ENCODE measurements around the gene GAA. TPM values are rescaled to one million over a fixed set of nuclear protein-coding genes. Genes with fewer than 3 reads are reported as not detected.

The GAA gene
- total RNA-seq, 1 donor from 2014 or later = 47.7 TPM

DNA sequence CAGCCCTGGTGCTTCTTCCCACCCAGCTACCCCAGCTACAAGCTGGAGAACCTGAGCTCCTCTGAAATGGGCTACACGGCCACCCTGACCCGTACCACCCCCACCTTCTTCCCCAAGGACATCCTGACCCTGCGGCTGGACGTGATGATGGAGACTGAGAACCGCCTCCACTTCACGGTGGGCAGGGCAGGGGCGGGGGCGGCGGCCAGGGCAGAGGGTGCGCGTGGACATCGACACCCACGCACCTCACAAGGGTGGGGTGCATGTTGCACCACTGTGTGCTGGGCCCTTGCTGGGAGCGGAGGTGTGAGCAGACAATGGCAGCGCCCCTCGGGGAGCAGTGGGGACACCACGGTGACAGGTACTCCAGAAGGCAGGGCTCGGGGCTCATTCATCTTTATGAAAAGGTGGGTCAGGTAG, 3.6 kb downstream of the GAA start:
- no peak for DNase-seq (ENCODE audit: low read depth)

DNA sequence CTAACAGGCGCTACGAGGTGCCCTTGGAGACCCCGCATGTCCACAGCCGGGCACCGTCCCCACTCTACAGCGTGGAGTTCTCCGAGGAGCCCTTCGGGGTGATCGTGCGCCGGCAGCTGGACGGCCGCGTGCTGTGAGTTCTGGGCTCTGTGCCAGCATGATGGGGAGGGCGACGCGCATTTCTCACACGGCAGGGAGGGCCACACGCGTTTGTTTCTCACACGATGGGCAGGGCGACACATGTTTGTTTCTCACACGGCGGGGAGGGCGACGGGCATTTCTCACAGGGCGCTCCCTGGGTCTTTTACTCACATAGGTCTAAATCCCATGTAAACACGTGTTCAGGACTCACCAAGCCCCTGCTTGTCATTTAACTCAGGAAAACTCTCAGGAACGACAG, 4.4 kb downstream of the GAA start:
- Histone ChIP-seq H3K9me3 (ENCODE audit: insufficient read depth, low read depth, low read length) (no peaks in the 10 kb centered on the region), H3K27me3 (ENCODE audit: insufficient read depth, low read length) (peaks cover 5% of the 10 kb centered on the region), H4K20me1 (ENCODE audit: insufficient read depth, low read length) (peaks cover 8% of the 10 kb centered on the region), H3K4me2 (ENCODE audit: low read length) (no peak overlapping the region), H3K27ac (ENCODE audit: low read depth, low read length) (no peak overlapping the region), H3K4me1 (ENCODE audit: insufficient read depth, low read length) (peaks cover 15% of the 10 kb centered on the region), H3K9ac (ENCODE audit: low read length) (no peak overlapping the region), H3K36me3 (ENCODE audit: insufficient read depth, low read length) (no peaks in the 10 kb centered on the region), H3K79me2 (ENCODE audit: insufficient read depth, low read length) (no peaks in the 10 kb centered on the region), H2AFZ (ENCODE audit: low read depth, low read length) (no peak overlapping the region), H3K4me3 (ENCODE audit: insufficient read depth, low read depth, low read length) (no peak overlapping the region)
- Mint-ChIP-seq H3K4me1 (ENCODE audit: low read depth, unreplicated experiment) (peaks cover 7% of the 10 kb centered on the region), H3K4me3 (ENCODE audit: unreplicated experiment) (no peak overlapping the region), H3K27ac (ENCODE audit: unreplicated experiment) (no peak overlapping the region), H3K36me3 (ENCODE audit: low read depth, unreplicated experiment) (peaks cover 2% of the 10 kb centered on the region), H3K9me3 (ENCODE audit: unreplicated experiment) (no peaks in the 10 kb centered on the region), H3K27me3 (ENCODE audit: low read depth, unreplicated experiment) (no peaks in the 10 kb centered on the region)
- no peak for FAIRE-seq
- no peak for DNase-seq (ENCODE audit: low read depth)
- TF ChIP-seq, protein P1, sequence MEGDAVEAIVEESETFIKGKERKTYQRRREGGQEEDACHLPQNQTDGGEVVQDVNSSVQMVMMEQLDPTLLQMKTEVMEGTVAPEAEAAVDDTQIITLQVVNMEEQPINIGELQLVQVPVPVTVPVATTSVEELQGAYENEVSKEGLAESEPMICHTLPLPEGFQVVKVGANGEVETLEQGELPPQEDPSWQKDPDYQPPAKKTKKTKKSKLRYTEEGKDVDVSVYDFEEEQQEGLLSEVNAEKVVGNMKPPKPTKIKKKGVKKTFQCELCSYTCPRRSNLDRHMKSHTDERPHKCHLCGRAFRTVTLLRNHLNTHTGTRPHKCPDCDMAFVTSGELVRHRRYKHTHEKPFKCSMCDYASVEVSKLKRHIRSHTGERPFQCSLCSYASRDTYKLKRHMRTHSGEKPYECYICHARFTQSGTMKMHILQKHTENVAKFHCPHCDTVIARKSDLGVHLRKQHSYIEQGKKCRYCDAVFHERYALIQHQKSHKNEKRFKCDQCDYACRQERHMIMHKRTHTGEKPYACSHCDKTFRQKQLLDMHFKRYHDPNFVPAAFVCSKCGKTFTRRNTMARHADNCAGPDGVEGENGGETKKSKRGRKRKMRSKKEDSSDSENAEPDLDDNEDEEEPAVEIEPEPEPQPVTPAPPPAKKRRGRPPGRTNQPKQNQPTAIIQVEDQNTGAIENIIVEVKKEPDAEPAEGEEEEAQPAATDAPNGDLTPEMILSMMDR (IDR thresholded peaks at IDR 0.05; ENCODE audit: insufficient read depth, low read depth, low read length) = no peak
- no peak for TF ChIP-seq EZH2 (IDR thresholded peaks at IDR 0.05; ENCODE audit: insufficient read depth, low read length)

More for the DNA sequence above, 3.6 kb downstream of the GAA start:
- H3K9me3 ChIP-seq (ENCODE audit: insufficient read depth, low read depth, low read length) = no peaks in the 10 kb centered on the region
- H4K20me1 ChIP-seq (ENCODE audit: insufficient read depth, low read length) = peaks cover 8% of the 10 kb centered on the region
- no peak overlapping the region for H3K27ac Mint-ChIP-seq (ENCODE audit: unreplicated experiment)
- H3K27me3 Mint-ChIP-seq (ENCODE audit: low read depth, unreplicated experiment) = no peaks in the 10 kb centered on the region
- no peak overlapping the region for H3K4me3 ChIP-seq (ENCODE audit: insufficient read depth, low read depth, low read length)
- TF ChIP-seq, protein P1 (IDR thresholded peaks at IDR 0.05; ENCODE audit: insufficient read depth, low read depth, low read length) = no peak
- no peak for TF ChIP-seq EZH2 (IDR thresholded peaks at IDR 0.05; ENCODE audit: insufficient read depth, low read length)
- H3K27ac ChIP-seq (ENCODE audit: low read depth, low read length) = no peak overlapping the region
- no peaks in the 10 kb centered on the region for H3K36me3 ChIP-seq (ENCODE audit: insufficient read depth, low read length)
- peaks cover 2% of the 10 kb centered on the region for H3K36me3 Mint-ChIP-seq (ENCODE audit: low read depth, unreplicated experiment)
- H3K4me2 ChIP-seq (ENCODE audit: low read length) = no peak overlapping the region
- no peak overlapping the region for H2AFZ ChIP-seq (ENCODE audit: low read depth, low read length)
- H3K4me1 ChIP-seq (ENCODE audit: insufficient read depth, low read length) = peaks cover 18% of the 10 kb centered on the region
- no peaks in the 10 kb centered on the region for H3K79me2 ChIP-seq (ENCODE audit: insufficient read depth, low read length)
- peaks cover 7% of the 10 kb centered on the region for H3K4me1 Mint-ChIP-seq (ENCODE audit: low read depth, unreplicated experiment)
- H3K9ac ChIP-seq (ENCODE audit: low read length) = no peak overlapping the region
- H3K4me3 Mint-ChIP-seq (ENCODE audit: unreplicated experiment) = no peak overlapping the region
- H3K9me3 Mint-ChIP-seq (ENCODE audit: unreplicated experiment) = no peaks in the 10 kb centered on the region
- FAIRE-seq = no peak
- H3K27me3 ChIP-seq (ENCODE audit: insufficient read depth, low read length) = peaks cover 5% of the 10 kb centered on the region

DNA sequence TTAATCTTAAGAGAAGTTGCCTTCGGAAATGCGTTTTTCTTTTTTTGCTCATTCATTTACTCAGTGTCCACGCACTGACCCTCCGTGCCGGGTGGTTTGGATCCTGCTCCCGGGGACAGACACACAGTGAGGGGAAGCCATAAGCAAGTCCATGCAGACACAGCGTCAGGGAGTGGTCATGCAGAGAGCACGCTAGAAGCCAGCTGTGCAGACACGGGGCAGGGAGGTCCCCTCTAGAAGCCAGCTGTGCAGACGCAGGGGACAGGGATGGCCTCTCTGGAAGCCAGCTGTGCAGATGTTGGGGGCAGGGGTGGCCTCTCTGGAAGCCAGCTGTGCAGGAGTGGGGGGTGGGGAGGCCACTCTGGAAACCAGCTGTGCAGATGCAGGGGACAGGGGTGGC, 4.8 kb downstream of the GAA start:
- DNase-seq (ENCODE audit: low read depth) = no peak
- peaks cover 12% of the 10 kb centered on the region for H3K4me1 ChIP-seq (ENCODE audit: insufficient read depth, low read length)
- peaks cover 5% of the 10 kb centered on the region for H3K27me3 ChIP-seq (ENCODE audit: insufficient read depth, low read length)
- H4K20me1 ChIP-seq (ENCODE audit: insufficient read depth, low read length) = peaks cover 8% of the 10 kb centered on the region
- Mint-ChIP-seq H3K9me3 (ENCODE audit: unreplicated experiment) (no peaks in the 10 kb centered on the region), H3K27me3 (ENCODE audit: low read depth, unreplicated experiment) (no peaks in the 10 kb centered on the region), H3K4me1 (ENCODE audit: low read depth, unreplicated experiment) (peaks cover 7% of the 10 kb centered on the region), H3K27ac (ENCODE audit: unreplicated experiment) (no peak overlapping the region), H3K36me3 (ENCODE audit: low read depth, unreplicated experiment) (peaks cover 2% of the 10 kb centered on the region), H3K4me3 (ENCODE audit: unreplicated experiment) (no peak overlapping the region)
- no peaks in the 10 kb centered on the region for H3K9me3 ChIP-seq (ENCODE audit: insufficient read depth, low read depth, low read length)
- no peak for FAIRE-seq
- TF ChIP-seq, protein P1 (IDR thresholded peaks at IDR 0.05; ENCODE audit: insufficient read depth, low read depth, low read length) = no peak
- TF ChIP-seq EZH2 (IDR thresholded peaks at IDR 0.05; ENCODE audit: insufficient read depth, low read length) = no peak
- no peak overlapping the region for H2AFZ ChIP-seq (ENCODE audit: low read depth, low read length)
- H3K79me2 ChIP-seq (ENCODE audit: insufficient read depth, low read length) = no peaks in the 10 kb centered on the region
- H3K36me3 ChIP-seq (ENCODE audit: insufficient read depth, low read length) = no peaks in the 10 kb centered on the region
- no peak overlapping the region for H3K9ac ChIP-seq (ENCODE audit: low read length)
- no peak overlapping the region for H3K27ac ChIP-seq (ENCODE audit: low read depth, low read length)
- no peak overlapping the region for H3K4me2 ChIP-seq (ENCODE audit: low read length)
- H3K4me3 ChIP-seq (ENCODE audit: insufficient read depth, low read depth, low read length) = no peak overlapping the region
